Bronchial epithelial cell (primary cell): ENCODE data around the gene AFAP1L2. TPM values are rescaled to one million over a fixed set of nuclear protein-coding genes. Genes with fewer than 3 reads are reported as not detected.

Experiments
- DNase-seq: peaks from one replicate; pipeline ENCODE4 v3.0.0-alpha.2; 2010; ENCODE audit warnings: low read depth
- FAIRE-seq: peaks from 2 replicates; lab custom pipeline; 2011; peaks lifted over from hg19 to GRCh38; lab: Jason Lieb, UNC
- H3K27me3 ChIP-seq: 2 replicates; pipeline ENCODE4 v1.5.1; 2011; ENCODE audit warnings: low read length; ENCODE audit not compliant: control insufficient read depth, insufficient read depth
- H3K36me3 ChIP-seq: 2 replicates; pipeline ENCODE4 v1.5.1; 2011; ENCODE audit warnings: low read length; ENCODE audit not compliant: control insufficient read depth, insufficient read depth
- H3K4me3 ChIP-seq: 2 replicates; pipeline ENCODE4 v1.5.1; 2011; ENCODE audit warnings: mild to moderate bottlenecking, low read depth, low read length, control low read depth
- total RNA-seq: library from RNA; depleted of rRNA; stranded (reverse); fragments of >200 nt; gene quantifications from 2 replicates; pipeline ENCODE4 v1.2.1, GENCODE V29; 2014
- TF ChIP-seq, protein P1 (sequence below): IDR thresholded peaks from 2 replicates; pipeline ENCODE4 v1.5.1; 2011; ENCODE audit warnings: mild to moderate bottlenecking, moderate library complexity, low read length, control low read depth, inconsistent platforms; ENCODE audit not compliant: insufficient read depth, severe bottlenecking

Gene AFAP1L2, protein sequence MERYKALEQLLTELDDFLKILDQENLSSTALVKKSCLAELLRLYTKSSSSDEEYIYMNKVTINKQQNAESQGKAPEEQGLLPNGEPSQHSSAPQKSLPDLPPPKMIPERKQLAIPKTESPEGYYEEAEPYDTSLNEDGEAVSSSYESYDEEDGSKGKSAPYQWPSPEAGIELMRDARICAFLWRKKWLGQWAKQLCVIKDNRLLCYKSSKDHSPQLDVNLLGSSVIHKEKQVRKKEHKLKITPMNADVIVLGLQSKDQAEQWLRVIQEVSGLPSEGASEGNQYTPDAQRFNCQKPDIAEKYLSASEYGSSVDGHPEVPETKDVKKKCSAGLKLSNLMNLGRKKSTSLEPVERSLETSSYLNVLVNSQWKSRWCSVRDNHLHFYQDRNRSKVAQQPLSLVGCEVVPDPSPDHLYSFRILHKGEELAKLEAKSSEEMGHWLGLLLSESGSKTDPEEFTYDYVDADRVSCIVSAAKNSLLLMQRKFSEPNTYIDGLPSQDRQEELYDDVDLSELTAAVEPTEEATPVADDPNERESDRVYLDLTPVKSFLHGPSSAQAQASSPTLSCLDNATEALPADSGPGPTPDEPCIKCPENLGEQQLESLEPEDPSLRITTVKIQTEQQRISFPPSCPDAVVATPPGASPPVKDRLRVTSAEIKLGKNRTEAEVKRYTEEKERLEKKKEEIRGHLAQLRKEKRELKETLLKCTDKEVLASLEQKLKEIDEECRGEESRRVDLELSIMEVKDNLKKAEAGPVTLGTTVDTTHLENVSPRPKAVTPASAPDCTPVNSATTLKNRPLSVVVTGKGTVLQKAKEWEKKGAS
- total RNA-seq: 6.8 and 10.8 TPM in 2 replicates

DNA sequence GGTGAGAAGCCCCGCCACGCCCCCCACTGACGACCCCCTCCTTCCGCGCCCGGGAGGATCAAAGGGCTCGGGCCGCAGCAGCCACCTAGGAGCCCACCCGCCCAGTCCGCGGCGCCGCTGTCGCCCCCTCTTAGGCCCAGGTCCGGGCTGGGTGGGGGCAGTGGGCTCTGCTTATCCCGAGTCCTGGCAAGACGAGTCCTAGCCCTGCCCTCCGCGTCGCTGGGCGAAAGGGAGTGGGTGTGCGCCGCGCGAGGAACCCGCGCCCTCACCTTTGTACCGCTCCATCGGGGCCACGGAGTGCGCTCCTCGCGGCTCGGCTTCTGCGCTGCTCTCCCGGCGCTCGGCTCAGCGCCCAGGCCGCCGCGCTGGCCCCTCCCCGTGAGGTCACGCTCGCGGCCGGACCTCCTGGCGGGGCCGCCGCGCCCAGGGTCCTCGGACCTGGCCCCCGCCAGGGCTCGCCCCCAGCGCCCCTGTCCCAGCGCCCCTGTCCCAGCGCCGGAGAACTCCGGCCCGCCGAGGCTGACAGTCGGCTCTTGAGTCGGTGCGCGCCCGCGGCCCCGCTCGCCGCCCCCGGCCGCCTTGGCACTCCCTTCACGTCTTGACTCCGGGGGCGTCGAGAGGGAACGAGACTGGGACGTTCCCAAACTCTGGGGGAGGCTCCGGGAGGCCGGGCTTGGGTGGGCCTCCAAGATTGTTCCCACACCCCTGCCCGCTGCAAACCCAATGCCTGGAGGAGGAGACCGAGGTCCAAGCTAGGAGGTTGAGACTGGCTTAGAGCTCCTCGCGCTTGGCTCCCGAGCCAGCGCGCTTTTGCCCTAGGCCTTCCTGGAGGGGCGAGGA is at the start of gene AFAP1L2:
TSS of gene AFAP1L2 (minus strand) at position 332 of the 840 bp plus-strand sequence. CDS start at position 285, 47 bp downstream.
- Histone ChIP-seq H3K36me3 (no peaks in the 10 kb centered on the region), H3K27me3 (no peaks in the 10 kb centered on the region), H3K4me3 (peak within 1 kb of the TSS; percentile 55)
- TF ChIP-seq, protein P1, sequence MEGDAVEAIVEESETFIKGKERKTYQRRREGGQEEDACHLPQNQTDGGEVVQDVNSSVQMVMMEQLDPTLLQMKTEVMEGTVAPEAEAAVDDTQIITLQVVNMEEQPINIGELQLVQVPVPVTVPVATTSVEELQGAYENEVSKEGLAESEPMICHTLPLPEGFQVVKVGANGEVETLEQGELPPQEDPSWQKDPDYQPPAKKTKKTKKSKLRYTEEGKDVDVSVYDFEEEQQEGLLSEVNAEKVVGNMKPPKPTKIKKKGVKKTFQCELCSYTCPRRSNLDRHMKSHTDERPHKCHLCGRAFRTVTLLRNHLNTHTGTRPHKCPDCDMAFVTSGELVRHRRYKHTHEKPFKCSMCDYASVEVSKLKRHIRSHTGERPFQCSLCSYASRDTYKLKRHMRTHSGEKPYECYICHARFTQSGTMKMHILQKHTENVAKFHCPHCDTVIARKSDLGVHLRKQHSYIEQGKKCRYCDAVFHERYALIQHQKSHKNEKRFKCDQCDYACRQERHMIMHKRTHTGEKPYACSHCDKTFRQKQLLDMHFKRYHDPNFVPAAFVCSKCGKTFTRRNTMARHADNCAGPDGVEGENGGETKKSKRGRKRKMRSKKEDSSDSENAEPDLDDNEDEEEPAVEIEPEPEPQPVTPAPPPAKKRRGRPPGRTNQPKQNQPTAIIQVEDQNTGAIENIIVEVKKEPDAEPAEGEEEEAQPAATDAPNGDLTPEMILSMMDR: no peak
- FAIRE-seq (no peak), DNase-seq (peak; percentile 29)

DNA sequence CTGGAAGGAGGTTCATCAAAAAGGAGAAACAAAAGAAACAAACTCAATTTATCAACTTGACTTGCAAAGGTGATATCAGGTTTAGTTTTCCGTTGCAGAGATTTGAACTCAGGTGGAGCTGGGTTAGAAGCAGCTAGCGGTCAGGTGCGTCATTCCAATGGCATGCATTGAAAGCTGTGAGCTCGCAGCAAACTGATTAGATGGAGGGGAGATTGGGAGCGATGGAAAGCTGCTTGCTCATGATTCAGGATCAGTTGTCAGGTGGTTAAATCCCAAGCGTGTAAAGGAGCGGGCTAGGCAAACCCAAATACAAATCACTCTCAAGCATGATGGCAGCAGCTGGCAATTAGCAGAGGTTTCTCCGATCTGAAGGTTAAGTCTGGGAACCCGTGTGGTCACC is 49.3 kb upstream of the AFAP1L2 start:
- Histone ChIP-seq H3K4me3 (no peak overlapping the region), H3K27me3 (no peaks in the 10 kb centered on the region), H3K36me3 (peaks cover 9% of the 10 kb centered on the region)
- TF ChIP-seq, protein P1: no peak
- DNase-seq (no peak), FAIRE-seq (no peak)

- H3K4me3 ChIP-seq: no peak overlapping the region
- H3K27me3 ChIP-seq: no peaks in the 10 kb centered on the region
- DNase-seq (no peak), FAIRE-seq (no peak)
- peaks cover 14% of the 10 kb centered on the region for H3K36me3 ChIP-seq
- TF ChIP-seq, protein P1: no peak
Observed at GRCh38 chr10:114448897-114449296, 44.6 kb upstream of the AFAP1L2 start.

GRCh38 chr10:114445332-114445731 is 41.0 kb upstream of the AFAP1L2 start:
- Histone ChIP-seq H3K27me3 (no peaks in the 10 kb centered on the region), H3K4me3 (no peak overlapping the region), H3K36me3 (peaks cover 14% of the 10 kb centered on the region)
- DNase-seq (no peak), FAIRE-seq (no peak)
- TF ChIP-seq, protein P1: no peak

- Histone ChIP-seq H3K36me3 (peaks cover 15% of the 10 kb centered on the region), H3K27me3 (no peaks in the 10 kb centered on the region), H3K4me3 (no peak overlapping the region)
- FAIRE-seq (peak; percentile 36), DNase-seq (no peak)
- TF ChIP-seq, protein P1: no peak
Observed at GRCh38 chr10:114444819-114445218, 40.5 kb upstream of the AFAP1L2 start.
